K562 (cell line): ENCODE results near the gene CLCA1. TPM values are rescaled to one million over a fixed set of nuclear protein-coding genes. Genes with fewer than 3 reads are reported as not detected.

ENCODE experiments used
- ATF7 ChIP-seq: fragments of 450-650 bp; IDR thresholded peaks from 2 replicates; pipeline ENCODE4 v1.7.1; 2014; ENCODE audit warnings: mild to moderate bottlenecking, moderate library complexity
- BRF2 ChIP-seq: IDR thresholded peaks from 3 replicates; pipeline ENCODE4 v1.6.1; 2011; ENCODE audit warnings: borderline replicate concordance, mild to moderate bottlenecking; ENCODE audit not compliant: insufficient read length, insufficient read depth
- CHD4 ChIP-seq: fragments of 200-600 bp; sonication (generic); IDR thresholded peaks from 3 replicates; pipeline ENCODE4 v1.6.1; 2012; ENCODE audit warnings: low read depth, mild to moderate bottlenecking, mixed read lengths, low read length, inconsistent platforms; ENCODE audit not compliant: insufficient read depth, insufficient replicate concordance, poor library complexity, severe bottlenecking
- CREB3 ChIP-seq: fragments of 450-650 bp; conservative IDR thresholded peaks from 2 replicates; pipeline ENCODE4 v1.6.1; 2016; ENCODE audit warnings: missing genetic modification characterization, low read depth, mild to moderate bottlenecking, missing compliant biosample characterization, moderate library complexity
- GTF2A2 ChIP-seq: IDR thresholded peaks from 2 replicates; pipeline ENCODE4 v1.6.1; 2016; ENCODE audit warnings: mild to moderate bottlenecking, missing genetic modification characterization, missing compliant biosample characterization
- HNRNPLL ChIP-seq: fragments of 200-400 bp; formaldehyde crosslinking; IDR thresholded peaks from 2 replicates; pipeline ENCODE4 v1.6.1; 2017; ENCODE audit warnings: low read length, low read depth, mild to moderate bottlenecking; ENCODE audit not compliant: poor library complexity, severe bottlenecking
- NBN ChIP-seq: fragments of 450-650 bp; IDR thresholded peaks from 2 replicates; pipeline ENCODE4 v1.6.1; 2016; ENCODE audit warnings: low read depth, mild to moderate bottlenecking
- NR1H2 ChIP-seq: sonication (generic); formaldehyde crosslinking; IDR thresholded peaks from 2 replicates; pipeline ENCODE4 v1.4.0; 2020; ENCODE audit warnings: mild to moderate bottlenecking, missing genetic modification reagents
- PTRF ChIP-seq: fragments of 450-650 bp; IDR thresholded peaks from 2 replicates; pipeline ENCODE4 v1.6.1; 2016; ENCODE audit warnings: mild to moderate bottlenecking, missing genetic modification characterization, missing compliant biosample characterization
- SNIP1 ChIP-seq: fragments of 450-650 bp; IDR thresholded peaks from 2 replicates; pipeline ENCODE4 v1.7.1; 2017; ENCODE audit warnings: low read depth, mild to moderate bottlenecking
- TAF7 ChIP-seq: fragments of 450-650 bp; IDR thresholded peaks from 2 replicates; pipeline ENCODE4 v1.6.1; 2016; ENCODE audit warnings: missing genetic modification characterization, missing compliant biosample characterization
- TBL1XR1 ChIP-seq, 2 experiments: IDR thresholded peaks; 2 replicates each; pipeline ENCODE4 v1.6.1; 2012; ENCODE audit warnings: improper control_type of control experiment in 2 of 2, low read length in 2 of 2, mild to moderate bottlenecking in 1 of 2
- TOE1 ChIP-seq, 2 experiments: fragments of 450-650 bp in 1 of 2; sonication (generic) in 1 of 2; formaldehyde crosslinking in 1 of 2; IDR thresholded peaks; 2 replicates each; pipeline versions ENCODE4 v1.7.1 to v1.8.0; 2016 to 2022; ENCODE audit warnings: borderline replicate concordance in 2 of 2, mild to moderate bottlenecking in 2 of 2, antibody characterized with exemption in 1 of 2, inconsistent platforms in 1 of 2, low read depth in 1 of 2, missing genetic modification reagents in 1 of 2, moderate library complexity in 1 of 2
- U2AF2 ChIP-seq: fragments of 200-400 bp; formaldehyde crosslinking; optimal IDR thresholded peaks from 2 replicates; pipeline ENCODE3; 2017; ENCODE audit warnings: low read depth, mild to moderate bottlenecking, low read length
- ZC3H8 ChIP-seq: fragments of 450-650 bp; IDR thresholded peaks from 2 replicates; pipeline ENCODE4 v1.6.1; 2017
- ZNF324 ChIP-seq: fragments of 250-450 bp; sonication (Bioruptor Pico); IDR thresholded peaks from 2 replicates; pipeline ENCODE4 v1.4.0; 2020; ENCODE audit warnings: mild to moderate bottlenecking
- ZNF561 ChIP-seq: fragments of 450-650 bp; formaldehyde crosslinking; conservative IDR thresholded peaks from 2 replicates; pipeline ENCODE4 v1.4.0; 2020; ENCODE audit warnings: mild to moderate bottlenecking, moderate library complexity
- polyA plus RNA-seq, 8 experiments: library from polyadenylated mRNA; depleted of rRNA in 4 of 8; stranded (reverse) in 5 of 8; unstranded in 3 of 8; fragments of >200 nt; fragmentation: Nextera tagmentation in 2 of 8; fragmentation: Illumina TruSeq in 1 of 8; extraction: Ambion mirVana in 2 of 8; extraction: Trizol in 1 of 8; gene quantifications; 2 replicates each; pipeline versions ENCODE4 v1.2.1 to v1.2.3, GENCODE V29; 2011 to 2014; ENCODE audit warnings: inconsistent platforms in 1 of 8, missing spikeins in 1 of 8
- total RNA-seq, 7 experiments: library from RNA; depleted of rRNA in 6 of 7; stranded (reverse); fragments of >200 nt in 6 of 7; fragmentation: Illumina TruSeq in 2 of 7; extraction: Trizol in 2 of 7; gene quantifications; 2 replicates each; pipeline versions ENCODE4 v1.2.1 to v1.2.3, GENCODE V29; 2011 to 2021; ENCODE audit warnings: low replicate concordance in 1 of 7
- TF ChIP-seq, protein P1 (sequence below): fragments of 450-650 bp; IDR thresholded peaks from 2 replicates; pipeline ENCODE4 v1.6.1; 2017; ENCODE audit warnings: antibody characterized with exemption, mild to moderate bottlenecking
- TF ChIP-seq, protein P2 (sequence below): sonication (generic); formaldehyde crosslinking; IDR thresholded peaks from 2 replicates; pipeline ENCODE4 v1.8.0; 2022; ENCODE audit warnings: mild to moderate bottlenecking, missing genetic modification reagents

The CLCA1 gene
- total and polyA plus RNA-seq, 9 of the 15 experiments (the other 6 are each of a cell fraction or from before 2014, with no cell fraction given): 0.03 to 0.08 (median 0.04) TPM; not detected in 6

DNA sequence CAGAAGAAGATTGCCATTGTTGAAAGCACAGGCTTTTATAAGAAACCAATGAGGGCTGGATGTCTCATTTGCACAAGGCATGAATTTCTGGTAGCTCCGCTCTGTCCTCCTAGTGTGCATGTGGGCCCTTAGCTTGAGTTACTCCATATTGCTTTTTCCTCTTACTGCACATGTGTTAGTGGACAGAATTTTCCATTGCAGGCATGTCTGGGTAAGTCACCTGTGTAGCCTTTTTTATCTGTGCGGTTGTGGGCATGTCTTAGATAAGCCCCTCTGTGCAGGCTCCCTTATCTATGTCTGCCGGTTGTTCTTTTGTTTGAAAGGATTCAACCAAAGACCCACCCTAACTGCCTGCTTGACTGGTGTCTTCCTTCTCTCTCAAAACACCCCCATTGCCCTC, 7.2 kb upstream of the CLCA1 start (continued):
- TF ChIP-seq ATF7 (peak; percentile 44; the same call in 1 of the 2 replicates), SNIP1 (no peak), TOE1 (IDR thresholded peaks at IDR 0.05; ENCODE audit: borderline replicate concordance) (no peak), TOE1 (CRISPR knock-in tag; IDR thresholded peaks at IDR 0.05; ENCODE audit: borderline replicate concordance, low read depth) (no peak), ZNF561 (CRISPR knock-in tag) (peak; percentile 93), CHD4 (no peak), U2AF2 (no peak), NBN (no peak), CREB3 (tag) (peak; percentile 99), TAF7 (tag) (peak; percentile 59), PTRF (peak; percentile 98), ZC3H8 (no peak), GTF2A2 (tag) (peak; percentile 93), NR1H2 (CRISPR knock-in tag) (no peak), HNRNPLL (no peak), ZNF324 (peak; percentile 91), TBL1XR1 (IDR thresholded peaks at IDR 0.05; ENCODE audit: low read length in 2 of 2) (peak; percentile 78 to 80; a peak in 3 of 4 replicates), BRF2 (no peak)
- TF ChIP-seq, protein P1, sequence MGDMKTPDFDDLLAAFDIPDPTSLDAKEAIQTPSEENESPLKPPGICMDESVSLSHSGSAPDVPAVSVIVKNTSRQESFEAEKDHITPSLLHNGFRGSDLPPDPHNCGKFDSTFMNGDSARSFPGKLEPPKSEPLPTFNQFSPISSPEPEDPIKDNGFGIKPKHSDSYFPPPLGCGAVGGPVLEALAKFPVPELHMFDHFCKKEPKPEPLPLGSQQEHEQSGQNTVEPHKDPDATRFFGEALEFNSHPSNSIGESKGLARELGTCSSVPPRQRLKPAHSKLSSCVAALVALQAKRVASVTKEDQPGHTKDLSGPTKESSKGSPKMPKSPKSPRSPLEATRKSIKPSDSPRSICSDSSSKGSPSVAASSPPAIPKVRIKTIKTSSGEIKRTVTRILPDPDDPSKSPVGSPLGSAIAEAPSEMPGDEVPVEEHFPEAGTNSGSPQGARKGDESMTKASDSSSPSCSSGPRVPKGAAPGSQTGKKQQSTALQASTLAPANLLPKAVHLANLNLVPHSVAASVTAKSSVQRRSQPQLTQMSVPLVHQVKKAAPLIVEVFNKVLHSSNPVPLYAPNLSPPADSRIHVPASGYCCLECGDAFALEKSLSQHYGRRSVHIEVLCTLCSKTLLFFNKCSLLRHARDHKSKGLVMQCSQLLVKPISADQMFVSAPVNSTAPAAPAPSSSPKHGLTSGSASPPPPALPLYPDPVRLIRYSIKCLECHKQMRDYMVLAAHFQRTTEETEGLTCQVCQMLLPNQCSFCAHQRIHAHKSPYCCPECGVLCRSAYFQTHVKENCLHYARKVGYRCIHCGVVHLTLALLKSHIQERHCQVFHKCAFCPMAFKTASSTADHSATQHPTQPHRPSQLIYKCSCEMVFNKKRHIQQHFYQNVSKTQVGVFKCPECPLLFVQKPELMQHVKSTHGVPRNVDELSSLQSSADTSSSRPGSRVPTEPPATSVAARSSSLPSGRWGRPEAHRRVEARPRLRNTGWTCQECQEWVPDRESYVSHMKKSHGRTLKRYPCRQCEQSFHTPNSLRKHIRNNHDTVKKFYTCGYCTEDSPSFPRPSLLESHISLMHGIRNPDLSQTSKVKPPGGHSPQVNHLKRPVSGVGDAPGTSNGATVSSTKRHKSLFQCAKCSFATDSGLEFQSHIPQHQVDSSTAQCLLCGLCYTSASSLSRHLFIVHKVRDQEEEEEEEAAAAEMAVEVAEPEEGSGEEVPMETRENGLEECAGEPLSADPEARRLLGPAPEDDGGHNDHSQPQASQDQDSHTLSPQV: peak; percentile 100
- TF ChIP-seq, protein P2, sequence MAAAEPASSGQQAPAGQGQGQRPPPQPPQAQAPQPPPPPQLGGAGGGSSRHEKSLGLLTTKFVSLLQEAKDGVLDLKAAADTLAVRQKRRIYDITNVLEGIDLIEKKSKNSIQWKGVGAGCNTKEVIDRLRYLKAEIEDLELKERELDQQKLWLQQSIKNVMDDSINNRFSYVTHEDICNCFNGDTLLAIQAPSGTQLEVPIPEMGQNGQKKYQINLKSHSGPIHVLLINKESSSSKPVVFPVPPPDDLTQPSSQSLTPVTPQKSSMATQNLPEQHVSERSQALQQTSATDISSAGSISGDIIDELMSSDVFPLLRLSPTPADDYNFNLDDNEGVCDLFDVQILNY: no peak
